Spleen (tissue), 11 donors: ENCODE data around the gene CD93. TPM values are rescaled to one million over a fixed set of nuclear protein-coding genes. Genes with fewer than 3 reads are reported as not detected.

Experiments
- DNase-seq: peaks from one replicate; pipeline ENCODE4 v3.0.0-alpha.2; 2020
- H3K27ac ChIP-seq, 8 donors: fragments of 200-600 bp; sonication (generic) in 7 of 8; 1 replicate in 4 of 8; 2 replicates in 4 of 8; pipeline versions ENCODE4 v1.5.0 to v1.8.0; 2016 to 2021; ENCODE audit warnings: inconsistent platforms in 4 of 8, mild to moderate bottlenecking in 4 of 8, moderate library complexity in 1 of 8
- H3K27me3 ChIP-seq, 7 donors: fragments of 200-600 bp; sonication (generic) in 6 of 7; replicated peaks in 1 of 7; 1 replicate in 4 of 7; 2 replicates in 3 of 7; pipeline versions ENCODE4 v1.5.0 to v1.8.0; 2016 to 2021; ENCODE audit warnings: inconsistent platforms in 3 of 7, mild to moderate bottlenecking in 1 of 7
- H3K36me3 ChIP-seq, 6 donors: fragments of 200-600 bp; sonication (generic) in 5 of 6; 1 replicate in 4 of 6; 2 replicates in 2 of 6; pipeline versions ENCODE4 v1.5.0 to v1.8.0; 2016 to 2021; ENCODE audit warnings: inconsistent platforms in 2 of 6
- H3K4me1 ChIP-seq, 6 donors: fragments of 200-600 bp; sonication (generic) in 5 of 6; 1 replicate in 3 of 6; 2 replicates in 3 of 6; pipeline versions ENCODE4 v1.5.0 to v1.8.0; 2016 to 2021; ENCODE audit warnings: inconsistent platforms in 3 of 6
- H3K4me3 ChIP-seq, 8 donors: fragments of 200-600 bp; sonication (generic) in 7 of 8; 1 replicate in 4 of 8; 2 replicates in 4 of 8; pipeline versions ENCODE4 v1.5.0 to v1.8.0; 2016 to 2021; ENCODE audit warnings: inconsistent platforms in 4 of 8, mild to moderate bottlenecking in 4 of 8, moderate library complexity in 2 of 8
- H3K9me3 ChIP-seq, 8 donors: fragments of 200-600 bp; sonication (generic) in 7 of 8; 1 replicate in 4 of 8; 2 replicates in 4 of 8; pipeline versions ENCODE4 v1.5.0 to v1.8.0; 2016 to 2021; ENCODE audit warnings: inconsistent platforms in 4 of 8
- POLR2A ChIP-seq, 3 donors: fragments of 450-650 bp; IDR thresholded peaks; one replicate each; pipeline ENCODE4 v1.5.1; 2017; ENCODE audit warnings: antibody characterized with exemption in 3 of 3, mild to moderate bottlenecking in 1 of 3
- POLR2AphosphoS5 ChIP-seq, 3 donors: sonication (generic); formaldehyde crosslinking; IDR thresholded peaks; one replicate each; pipeline ENCODE4 v1.5.1; 2017; ENCODE audit warnings: antibody characterized with exemption in 3 of 3
- WGBS, 5 donors: extraction: QIAGEN DNeasy Blood & Tissue Kit in 3 of 5; methylation state at CpG; one replicate each; pipeline versions ENCODE4 v1.1.5 to v1.1.7; 2013 to 2018; 5-methylcytosine and 5-hydroxymethylcytosine counted together
- intact Hi-C: fragments of 100-400 bp; cut with DNase I; formaldehyde crosslinking; loops from one replicate; pipeline ENCODE4 v1.15.0; 2023; ENCODE audit warnings: low total_unique reads
- polyA plus RNA-seq, 3 donors: library from polyadenylated mRNA; stranded (reverse); fragments of 200-250 nt; gene quantifications; one replicate each; pipeline ENCODE4 v1.2.1, GENCODE V29; 2013
- total RNA-seq, 7 donors: library from RNA; depleted of rRNA in 3 of 7; stranded (reverse); fragments of >200 nt in 3 of 7; fragmentation: NEBNext Ultra II Directional in 4 of 7; extraction: Animal tissue kit (Norgen Biotek cat#: 25700) in 4 of 7; gene quantifications; one replicate each; pipeline versions ENCODE4 v1.1.0 to v1.2.1, GENCODE V29; 2016 to 2021
- TF ChIP-seq, protein P1 (sequence below), 11 experiments: fragments of 200-600 bp in 7 of 11; fragments of 450-650 bp in 4 of 11; sonication (generic) in 4 of 11; IDR thresholded peaks in 8 of 11; conservative IDR thresholded peaks in 3 of 11; 1 replicate in 7 of 11; 2 replicates in 4 of 11; pipeline versions ENCODE4 v1.4.0 to v1.8.0; 2016 to 2021; ENCODE audit warnings: antibody characterized with exemption in 11 of 11, inconsistent platforms in 4 of 11, mild to moderate bottlenecking in 1 of 11
- donor health status: healthy with polysubstance abuse.
- donor health status: DM: no; HTN: no; CAD: no; lungs with moderate emphysema.
- donor health status: DM: no; HTN: no; CAD: no.
- donor health status: Bipolar disorder and iron deficiency.
- donor health status: healthy.
- donor health status: DM: no; HTN: no; CAD: no.
- donor health status: DM: yes; HTN: yes; CAD: no.

CD93 gene
- total and polyA plus RNA-seq, 10 donors = 4.1 to 103 (median 62.5) TPM

DNA sequence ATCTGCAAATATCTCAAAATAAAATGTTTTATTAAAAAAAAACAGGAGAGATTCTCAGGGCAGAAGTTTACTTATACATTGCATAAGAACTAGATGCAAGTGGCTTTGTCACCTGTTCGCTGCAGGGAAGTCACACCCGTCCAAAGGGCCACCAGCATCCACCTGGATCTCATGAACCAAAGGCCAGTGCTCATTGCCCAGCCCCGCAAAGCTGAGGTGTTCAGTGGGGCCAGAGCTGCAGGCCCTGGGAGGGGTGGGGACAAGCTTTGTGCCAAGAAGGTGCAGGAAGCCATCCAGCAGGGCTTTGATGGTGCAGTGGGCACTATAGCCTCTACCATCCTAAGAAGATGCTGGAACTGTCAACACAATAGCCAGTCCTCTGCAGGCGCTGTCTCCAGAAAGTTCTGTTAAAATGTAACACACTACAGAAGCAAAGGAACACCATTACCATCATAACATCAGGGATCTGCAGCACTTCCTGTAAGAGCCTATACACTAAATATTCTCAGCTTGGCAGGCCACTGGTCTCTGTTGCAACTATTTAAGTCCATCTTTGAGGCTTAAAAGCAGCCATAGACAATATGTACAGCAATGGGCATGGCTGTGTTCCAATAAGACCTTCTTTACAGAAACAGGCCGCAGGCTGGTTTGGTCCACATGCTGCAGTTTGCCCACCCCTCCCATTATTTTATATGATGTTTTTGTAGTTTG, 15.7 kb upstream of the CD93 start:
- WGBS, 5 donors = 78 to 93% (median 85%) methylated on average over 5 of the region's 5 CpGs
- Histone ChIP-seq H3K4me3 (no peak overlapping the region), H3K4me1 (peaks cover 4 to 64% (median 24%) of the 10 kb centered on the region in 6 donors), H3K27ac (peak overlapping the region in 3 of 8 donors; percentile 82 to 91 (median 83)), H3K27me3 (no peaks in the 10 kb centered on the region), H3K36me3 (no peaks in the 10 kb centered on the region), H3K9me3 (no peaks in the 10 kb centered on the region)
- intact Hi-C loops = no loop called here
- DNase-seq = peak; percentile 61
- TF ChIP-seq POLR2A (IDR thresholded peaks at IDR 0.05) (no peak), POLR2AphosphoS5 (IDR thresholded peaks at IDR 0.05) (no peak)
- TF ChIP-seq, protein P1, sequence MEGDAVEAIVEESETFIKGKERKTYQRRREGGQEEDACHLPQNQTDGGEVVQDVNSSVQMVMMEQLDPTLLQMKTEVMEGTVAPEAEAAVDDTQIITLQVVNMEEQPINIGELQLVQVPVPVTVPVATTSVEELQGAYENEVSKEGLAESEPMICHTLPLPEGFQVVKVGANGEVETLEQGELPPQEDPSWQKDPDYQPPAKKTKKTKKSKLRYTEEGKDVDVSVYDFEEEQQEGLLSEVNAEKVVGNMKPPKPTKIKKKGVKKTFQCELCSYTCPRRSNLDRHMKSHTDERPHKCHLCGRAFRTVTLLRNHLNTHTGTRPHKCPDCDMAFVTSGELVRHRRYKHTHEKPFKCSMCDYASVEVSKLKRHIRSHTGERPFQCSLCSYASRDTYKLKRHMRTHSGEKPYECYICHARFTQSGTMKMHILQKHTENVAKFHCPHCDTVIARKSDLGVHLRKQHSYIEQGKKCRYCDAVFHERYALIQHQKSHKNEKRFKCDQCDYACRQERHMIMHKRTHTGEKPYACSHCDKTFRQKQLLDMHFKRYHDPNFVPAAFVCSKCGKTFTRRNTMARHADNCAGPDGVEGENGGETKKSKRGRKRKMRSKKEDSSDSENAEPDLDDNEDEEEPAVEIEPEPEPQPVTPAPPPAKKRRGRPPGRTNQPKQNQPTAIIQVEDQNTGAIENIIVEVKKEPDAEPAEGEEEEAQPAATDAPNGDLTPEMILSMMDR (IDR thresholded peaks at IDR 0.05 in 8 of 11, conservative IDR thresholded peaks at IDR 0.05 in 3 of 11) = no peak

DNA sequence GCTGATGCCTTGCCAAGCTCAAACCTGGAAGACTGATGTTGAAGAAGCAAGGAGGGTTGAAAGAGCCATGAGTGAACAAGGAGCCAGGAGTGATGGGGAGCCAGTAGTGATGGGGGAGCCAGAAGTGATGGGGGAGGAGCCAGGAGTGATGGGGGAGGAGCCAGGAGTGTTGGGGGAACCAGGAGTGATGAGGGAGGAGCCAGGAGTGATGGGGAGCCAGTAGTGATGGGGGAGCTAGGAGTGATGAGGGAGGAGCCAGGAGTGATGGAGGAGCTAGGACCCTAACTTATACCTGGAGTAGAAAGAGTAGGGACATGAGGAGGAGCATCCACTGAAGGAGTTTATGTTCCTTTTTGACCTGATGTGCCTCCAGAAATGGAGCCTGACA, 14.6 kb upstream of the CD93 start:
- Histone ChIP-seq H3K36me3 (no peaks in the 10 kb centered on the region), H3K9me3 (no peaks in the 10 kb centered on the region), H3K27me3 (no peaks in the 10 kb centered on the region), H3K4me1 (peaks cover 0 to 54% (median 14%) of the 10 kb centered on the region in 6 donors), H3K4me3 (no peak overlapping the region), H3K27ac (no peak overlapping the region)
- DNase-seq = peak; percentile 7
- TF ChIP-seq, protein P1 (IDR thresholded peaks at IDR 0.05 in 8 of 11, conservative IDR thresholded peaks at IDR 0.05 in 3 of 11) = no peak
- no peak for TF ChIP-seq POLR2AphosphoS5 (IDR thresholded peaks at IDR 0.05)
- intact Hi-C loops = no loop called here

GRCh38 chr20:23099791-23100719, 13.9 kb upstream of the CD93 start:
- no peak overlapping the region for H3K4me3 ChIP-seq
- H3K27me3 ChIP-seq = no peaks in the 10 kb centered on the region
- no peaks in the 10 kb centered on the region for H3K36me3 ChIP-seq
- WGBS, 5 donors = 78 to 87% (median 83%) methylated on average over 13 of the region's 13 CpGs
- no peak overlapping the region for H3K27ac ChIP-seq
- H3K4me1 ChIP-seq = peaks cover 0 to 53% (median 13%) of the 10 kb centered on the region in 6 donors
- TF ChIP-seq POLR2A (IDR thresholded peaks at IDR 0.05) (no peak), POLR2AphosphoS5 (IDR thresholded peaks at IDR 0.05) (no peak)
- TF ChIP-seq, protein P1 (IDR thresholded peaks at IDR 0.05 in 8 of 11, conservative IDR thresholded peaks at IDR 0.05 in 3 of 11) = no peak
- intact Hi-C loops = no loop called here
- peak; percentile 32 for DNase-seq
- no peaks in the 10 kb centered on the region for H3K9me3 ChIP-seq
